ENCODE data around the gene POM121.
"Not testable (repeated sequence)": the region's sequence is repeated elsewhere in the genome, so short reads cannot be mapped to it uniquely, and the experiment has no call there.

DNA sequence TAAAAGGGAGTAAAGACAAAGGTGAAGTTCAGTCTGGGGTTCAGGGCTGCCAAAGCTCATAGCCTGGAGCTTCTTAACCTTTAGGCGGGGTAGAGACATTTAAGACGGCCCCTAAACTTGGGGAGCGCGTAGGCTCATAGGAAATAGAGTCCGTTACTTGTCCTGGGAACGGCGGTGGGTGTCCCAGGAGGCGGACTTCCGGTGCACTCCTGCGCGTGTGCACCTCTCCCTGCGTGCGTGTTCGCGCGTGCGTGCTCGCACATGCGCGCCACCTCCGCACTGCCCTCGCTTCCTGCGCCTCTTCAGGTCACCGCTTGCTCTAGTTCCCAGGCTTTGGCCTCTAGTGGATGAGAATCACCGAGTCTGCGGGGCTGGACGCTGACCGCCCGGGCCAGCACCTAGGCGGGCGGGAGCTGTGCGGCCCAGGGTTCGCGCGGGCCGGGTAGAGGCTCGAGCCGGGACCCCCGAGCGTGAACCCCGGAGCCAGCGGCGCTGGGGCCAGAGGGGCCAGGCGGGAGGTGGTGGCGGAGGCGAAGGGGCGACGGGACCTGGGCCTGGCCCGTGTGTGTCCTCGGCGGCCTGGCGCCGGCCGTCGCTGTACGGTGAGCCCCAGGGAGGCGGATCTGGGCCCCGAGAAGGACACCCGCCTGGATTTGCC is 45.7 kb upstream of the POM121 start:
- TF ChIP-seq, protein P1, sequence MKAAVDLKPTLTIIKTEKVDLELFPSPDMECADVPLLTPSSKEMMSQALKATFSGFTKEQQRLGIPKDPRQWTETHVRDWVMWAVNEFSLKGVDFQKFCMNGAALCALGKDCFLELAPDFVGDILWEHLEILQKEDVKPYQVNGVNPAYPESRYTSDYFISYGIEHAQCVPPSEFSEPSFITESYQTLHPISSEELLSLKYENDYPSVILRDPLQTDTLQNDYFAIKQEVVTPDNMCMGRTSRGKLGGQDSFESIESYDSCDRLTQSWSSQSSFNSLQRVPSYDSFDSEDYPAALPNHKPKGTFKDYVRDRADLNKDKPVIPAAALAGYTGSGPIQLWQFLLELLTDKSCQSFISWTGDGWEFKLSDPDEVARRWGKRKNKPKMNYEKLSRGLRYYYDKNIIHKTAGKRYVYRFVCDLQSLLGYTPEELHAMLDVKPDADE (IDR thresholded peaks at IDR 0.05): peak; percentile 66; the same call in 1 of the 2 replicates
- TF ChIP-seq JUNB (IDR thresholded peaks at IDR 0.05; ENCODE audit: unreplicated experiment) (peak; percentile 91), POLR2AphosphoS5 (IDR thresholded peaks at IDR 0.05; ENCODE audit: low read depth) (peak; percentile 86), CREB1 (CRISPR knock-in tag; IDR thresholded peaks at IDR 0.05; ENCODE audit: low read depth) (peak; percentile 85)
- TF ChIP-seq, protein P2, sequence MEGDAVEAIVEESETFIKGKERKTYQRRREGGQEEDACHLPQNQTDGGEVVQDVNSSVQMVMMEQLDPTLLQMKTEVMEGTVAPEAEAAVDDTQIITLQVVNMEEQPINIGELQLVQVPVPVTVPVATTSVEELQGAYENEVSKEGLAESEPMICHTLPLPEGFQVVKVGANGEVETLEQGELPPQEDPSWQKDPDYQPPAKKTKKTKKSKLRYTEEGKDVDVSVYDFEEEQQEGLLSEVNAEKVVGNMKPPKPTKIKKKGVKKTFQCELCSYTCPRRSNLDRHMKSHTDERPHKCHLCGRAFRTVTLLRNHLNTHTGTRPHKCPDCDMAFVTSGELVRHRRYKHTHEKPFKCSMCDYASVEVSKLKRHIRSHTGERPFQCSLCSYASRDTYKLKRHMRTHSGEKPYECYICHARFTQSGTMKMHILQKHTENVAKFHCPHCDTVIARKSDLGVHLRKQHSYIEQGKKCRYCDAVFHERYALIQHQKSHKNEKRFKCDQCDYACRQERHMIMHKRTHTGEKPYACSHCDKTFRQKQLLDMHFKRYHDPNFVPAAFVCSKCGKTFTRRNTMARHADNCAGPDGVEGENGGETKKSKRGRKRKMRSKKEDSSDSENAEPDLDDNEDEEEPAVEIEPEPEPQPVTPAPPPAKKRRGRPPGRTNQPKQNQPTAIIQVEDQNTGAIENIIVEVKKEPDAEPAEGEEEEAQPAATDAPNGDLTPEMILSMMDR (conservative IDR thresholded peaks at IDR 0.05; ENCODE audit: low read depth in 2 of 2): not testable (repeated sequence)
- TF ChIP-seq ZNF331 (CRISPR knock-in tag; IDR thresholded peaks at IDR 0.05; ENCODE audit: low read depth); EZH2 (IDR thresholded peaks at IDR 0.05; ENCODE audit: low read depth, unreplicated experiment); EZH2phosphoT487 (IDR thresholded peaks at IDR 0.05; ENCODE audit: unreplicated experiment): not testable (repeated sequence)
